HCT116 (cell line): Measurements from ENCODE around the gene TADA2B. TPM values are rescaled to one million over a fixed set of nuclear protein-coding genes. Genes with fewer than 3 reads are reported as not detected.

Experiments
- ATAC-seq: fragments of 200-7000 bp; cut with Tn5 transposase; 2 replicates; pipeline ENCODE4 v1.9.1; 2020; ENCODE audit warnings: mild to moderate bottlenecking, moderate library complexity
- BruUV-seq: library from RNA; stranded (reverse); fragments of 400-500 nt; replicated peaks from 2 replicates; lab custom pipeline; 2021; lab: Mats Ljungman, UMichigan
- CTCF ChIA-PET: fragments of 300-600 bp; sonication (Branson Sonifier 250); formaldehyde crosslinking; loops from one replicate; lab custom pipeline; 2021; ENCODE audit warnings: antibody characterized with exemption; lab: Charles Lee
- POLR2A ChIA-PET: fragments of 300-600, 350-600 bp; sonication (Branson Sonifier 250); formaldehyde crosslinking; loops from one replicate; lab custom pipeline; 2021; ENCODE audit warnings: antibody characterized with exemption; lab: Charles Lee
- RAD21 ChIA-PET, 2 experiments: fragments of 300-600 bp; sonication (Branson Sonifier 250); formaldehyde crosslinking; loops; one replicate each; lab custom pipeline; 2023; ENCODE audit warnings: low total read pairs in 2 of 2; ENCODE audit not compliant: uncharacterized antibody in 2 of 2, unreplicated experiment in 2 of 2, low non-redundant PET in 1 of 2; lab: Charles Lee
- DNase-seq: peaks from one replicate; pipeline ENCODE4 v3.0.0-alpha.2; 2010; ENCODE audit warnings: low read depth, low spot score
- H2AFZ ChIP-seq: fragments of 200-600 bp; shearing (Covaris generic), sonication (generic); 2 replicates; pipeline ENCODE4 v1.6.1; 2017; ENCODE audit warnings: low read depth, mixed run types, mixed read lengths, antibody characterized with exemption, low read length; ENCODE audit not compliant: poor library complexity, severe bottlenecking
- H3K27ac ChIP-seq: 2 replicates; pipeline ENCODE4 v1.5.1; 2012; ENCODE audit warnings: low read depth, low read length
- H3K27me3 ChIP-seq: fragments of 200-600 bp; sonication (generic); 2 replicates; pipeline ENCODE4 v1.6.1; 2016; ENCODE audit warnings: mixed run types, low read length, mixed read lengths; ENCODE audit not compliant: insufficient read depth
- H3K36me3 ChIP-seq, 2 experiments: fragments of 200-500 bp in 1 of 2; fragments of 200-600 bp in 1 of 2; sonication (Bioruptor generic) in 1 of 2; sonication (generic) in 1 of 2; 2 replicates each; pipeline versions ENCODE4 v1.5.1 to v1.6.1; 2014 to 2016; ENCODE audit warnings: low read length in 2 of 2, inconsistent platforms in 1 of 2, mixed read lengths in 1 of 2, mixed run types in 1 of 2; ENCODE audit not compliant: insufficient read depth in 2 of 2, control insufficient read depth in 1 of 2
- H3K4me1 ChIP-seq, 2 experiments: fragments of 200-600 bp in 1 of 2; sonication (generic) in 1 of 2; 2 replicates each; pipeline versions ENCODE4 v1.5.1 to v1.6.1; 2012 to 2017; ENCODE audit warnings: low read length in 2 of 2, inconsistent platforms in 1 of 2, mild to moderate bottlenecking in 1 of 2, mixed read lengths in 1 of 2, mixed run types in 1 of 2, moderate library complexity in 1 of 2; ENCODE audit not compliant: insufficient read depth in 2 of 2, control insufficient read depth in 1 of 2
- H3K4me2 ChIP-seq: fragments of 200-600 bp; sonication (generic); 2 replicates; pipeline ENCODE4 v1.6.1; 2017; ENCODE audit warnings: mixed run types, low read length, mixed read lengths
- H3K4me3 ChIP-seq, 2 experiments: fragments of 200-600 bp in 1 of 2; sonication (generic) in 1 of 2; replicated peaks in 1 of 2; 2 replicates each; pipeline ENCODE4 v1.5.1; 2011 to 2016; ENCODE audit warnings: low read length in 2 of 2, control low read depth in 1 of 2, low read depth in 1 of 2, mild to moderate bottlenecking in 1 of 2, mixed read lengths in 1 of 2, mixed run types in 1 of 2
- H3K79me2 ChIP-seq: fragments of 200-600 bp; sonication (generic); 2 replicates; pipeline ENCODE4 v1.6.1; 2017; ENCODE audit warnings: mild to moderate bottlenecking, mixed run types, low read length, moderate library complexity, mixed read lengths; ENCODE audit not compliant: insufficient read depth
- H3K9ac ChIP-seq: fragments of 200-600 bp; sonication (generic); 2 replicates; pipeline ENCODE4 v1.6.1; 2016; ENCODE audit warnings: low read length, mixed read lengths
- H3K9me2 ChIP-seq: fragments of 200-600 bp; sonication (generic), shearing (Covaris generic); 2 replicates; pipeline ENCODE4 v1.6.1; 2017; ENCODE audit warnings: mixed run types, mild to moderate bottlenecking, moderate library complexity; ENCODE audit not compliant: insufficient read depth
- H3K9me3 ChIP-seq, 2 experiments: fragments of 200-500 bp in 1 of 2; fragments of 200-600 bp in 1 of 2; sonication (Bioruptor generic) in 1 of 2; sonication (generic) in 1 of 2; 2 replicates each; pipeline ENCODE4 v1.6.1; 2014 to 2017; ENCODE audit warnings: low read length in 2 of 2, mixed read lengths in 2 of 2, inconsistent platforms in 1 of 2, low read depth in 1 of 2, mild to moderate bottlenecking in 1 of 2, mixed run types in 1 of 2, moderate library complexity in 1 of 2; ENCODE audit not compliant: control insufficient read depth in 1 of 2, insufficient read depth in 1 of 2
- H4K20me1 ChIP-seq: fragments of 200-600 bp; sonication (generic), shearing (Covaris generic); 2 replicates; pipeline ENCODE4 v1.6.1; 2017; ENCODE audit warnings: mixed run types, mild to moderate bottlenecking, moderate library complexity; ENCODE audit not compliant: insufficient read depth
- EGR1 ChIP-seq: IDR thresholded peaks from 2 replicates; pipeline ENCODE4 v1.6.1; 2012; ENCODE audit warnings: low read depth
- EZH2 ChIP-seq: fragments of 200-600 bp; sonication (generic); IDR thresholded peaks from 2 replicates; pipeline ENCODE4 v1.6.1; 2017; ENCODE audit warnings: antibody characterized with exemption, mixed run types
- JUND ChIP-seq: IDR thresholded peaks from 2 replicates; pipeline ENCODE4 v1.6.1; 2012
- POLR2AphosphoS5 ChIP-seq: IDR thresholded peaks from 2 replicates; pipeline ENCODE4 v1.6.1; 2011; ENCODE audit warnings: mild to moderate bottlenecking, low read depth, low read length, moderate library complexity
- RAD21 ChIP-seq: IDR thresholded peaks from 2 replicates; pipeline ENCODE4 v1.6.1; 2012; ENCODE audit warnings: low read depth, mild to moderate bottlenecking
- intact Hi-C: fragments of 100-400 bp; cut with micrococcal nuclease; formaldehyde crosslinking; loops from 2 replicates; pipeline ENCODE4 v1.10.0; 2022
- total RNA-seq: library from RNA; stranded (reverse); gene quantifications from one replicate; pipeline ENCODE4 v1.2.1, GENCODE V29; 2021; ENCODE audit not compliant: unreplicated experiment

Gene TADA2B
- total RNA-seq, 1 experiment from 2014 or later, result 13.4 TPM

DNA sequence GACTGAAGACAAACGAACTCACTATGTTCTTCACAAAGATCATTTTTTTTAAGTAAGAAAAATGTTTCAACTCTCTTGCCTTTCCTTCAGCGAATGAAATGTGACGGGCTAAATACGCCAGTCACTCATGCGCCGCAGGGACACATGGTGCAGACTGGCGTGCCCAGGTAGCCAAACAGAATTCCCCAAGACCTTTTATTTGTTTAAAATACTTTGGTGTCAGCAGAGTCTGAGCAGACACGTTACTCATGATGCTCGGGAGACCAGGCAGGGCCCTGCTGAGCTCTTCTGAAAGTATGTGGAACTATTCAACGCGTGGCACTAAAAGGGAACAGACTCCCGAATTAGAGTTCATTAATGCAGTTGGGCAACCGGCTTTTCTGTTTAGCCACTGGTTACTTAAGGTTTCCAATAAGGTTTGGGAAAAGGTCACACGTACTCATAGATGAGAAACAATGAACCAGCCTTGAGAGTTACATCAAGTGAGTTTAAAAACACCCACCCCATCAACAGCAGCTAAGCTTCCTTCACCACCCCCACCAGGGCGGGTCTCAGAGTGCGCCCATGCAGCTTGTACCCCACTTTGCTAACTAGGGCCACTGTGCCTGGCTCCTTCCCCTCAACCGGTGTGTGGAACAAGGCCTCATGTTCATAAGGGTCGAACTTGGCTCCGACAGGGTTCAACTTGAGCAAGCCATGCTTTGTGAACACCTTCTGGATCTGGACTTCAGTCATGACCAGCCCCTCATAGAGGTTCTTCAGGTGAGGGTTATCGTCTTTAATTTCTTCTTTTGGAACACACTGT is 17.4 kb downstream of the TADA2B start:
- H3K9ac ChIP-seq, result no peak overlapping the region
- peaks cover 44% of the 10 kb centered on the region for H3K79me2 ChIP-seq
- no peaks in the 10 kb centered on the region for H4K20me1 ChIP-seq
- no peak for TF ChIP-seq JUND
- TF ChIP-seq EZH2, result no peak
- no peak for TF ChIP-seq EGR1
- TF ChIP-seq, all 23 proteins: peak for 0
- no TSS peak for BruUV-seq
- ATAC-seq, result no peak
- no peaks in the 10 kb centered on the region for H3K4me1 ChIP-seq
- H3K9me2 ChIP-seq, result no peaks in the 10 kb centered on the region
- no peak overlapping the region for H3K4me3 ChIP-seq
- H2AFZ ChIP-seq, result no peak overlapping the region
- CTCF ChIA-PET, result no interaction called here
- no peaks in the 10 kb centered on the region for H3K9me3 ChIP-seq
- H3K4me2 ChIP-seq, result no peak overlapping the region
- no peak overlapping the region for H3K27ac ChIP-seq
- no peaks in the 10 kb centered on the region for H3K27me3 ChIP-seq
- RAD21 ChIA-PET, result no interaction called here
- POLR2A ChIA-PET, result no interaction called here
- intact Hi-C loops, result no loop called here
- peaks cover 34 to 50% of the 10 kb centered on the region in 2 experiments for H3K36me3 ChIP-seq
- DNase-seq, result no peak

DNA sequence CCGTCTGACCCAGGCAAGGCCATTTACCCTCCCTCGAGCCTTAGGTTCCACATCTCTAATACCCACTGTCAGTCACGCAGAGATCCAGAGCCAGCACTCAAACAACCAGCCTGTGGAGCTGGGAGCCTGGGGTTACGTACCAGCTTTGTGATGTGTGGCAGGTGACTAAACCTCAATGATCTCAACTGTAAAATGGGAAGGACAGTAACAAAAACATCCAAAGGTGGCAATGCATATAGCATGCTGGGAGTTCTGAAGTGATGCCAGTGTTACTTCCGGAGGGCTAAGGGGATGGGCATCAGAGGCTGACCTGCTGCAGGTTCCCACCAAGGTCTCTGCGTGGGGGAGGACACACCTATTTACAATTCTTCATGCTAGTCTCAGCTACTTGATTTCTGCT is 18.6 kb downstream of the TADA2B start:
- Histone ChIP-seq H3K27ac (no peak overlapping the region), H3K36me3 (peaks cover 36 to 56% of the 10 kb centered on the region in 2 experiments), H3K9ac (no peak overlapping the region), H2AFZ (no peak overlapping the region), H3K79me2 (peaks cover 57% of the 10 kb centered on the region), H3K4me1 (peaks cover 5 to 8% of the 10 kb centered on the region in 2 experiments; a peak in 3 of 4 replicates), H3K27me3 (no peaks in the 10 kb centered on the region), H3K9me3 (no peaks in the 10 kb centered on the region), H3K4me2 (no peak overlapping the region), H4K20me1 (no peaks in the 10 kb centered on the region), H3K9me2 (no peaks in the 10 kb centered on the region), H3K4me3 (no peak overlapping the region)
- ChIA-PET CTCF (interaction anchor here (1.8 kb wide), 1 partner anchor 19 kb away, joined by 6 read pairs; the partner anchor contains the start of gene TADA2B), POLR2A (no interaction called here), RAD21 (no interaction called here)
- no TSS peak for BruUV-seq
- ATAC-seq (no peak), DNase-seq (no peak)
- TF ChIP-seq POLR2AphosphoS5 (peak; percentile 25; the same call in 1 of the 2 replicates), RAD21 (no peak)
- intact Hi-C loops, result no loop called here
